HG02678 (cell line): Measurements from ENCODE around the gene MED10.

Experiments
- ATAC-seq: cut with Tn5 transposase; IDR thresholded peaks from one replicate; pipeline ENCODE4 v1.9.1; 2021; ENCODE audit warnings: mild to moderate bottlenecking, moderate library complexity; ENCODE audit not compliant: unreplicated experiment

The MED10 gene

GRCh38 chr5:6353602-6354302, 24.6 kb downstream of the MED10 start:
- ATAC-seq, result no peak

- no peak for ATAC-seq
Measured at GRCh38 chr5:6350277-6351090, 27.9 kb downstream of the MED10 start.

GRCh38 chr5:6349387-6349786, 29.0 kb downstream of the MED10 start:
- no peak for ATAC-seq

GRCh38 chr5:6348476-6349000, 29.8 kb downstream of the MED10 start:
- ATAC-seq, result no peak

GRCh38 chr5:6347673-6348072, 30.7 kb downstream of the MED10 start:
- ATAC-seq, result no peak

GRCh38 chr5:6347165-6347564, 31.2 kb downstream of the MED10 start:
- no peak for ATAC-seq

- ATAC-seq, result no peak
Measured at GRCh38 chr5:6344593-6344989, 33.8 kb downstream of the MED10 start.

GRCh38 chr5:6343951-6344592, 34.3 kb downstream of the MED10 start:
- ATAC-seq, result no peak

- no peak for ATAC-seq
Measured at GRCh38 chr5:6342689-6343315, 35.5 kb downstream of the MED10 start.

GRCh38 chr5:6340100-6340499, 38.2 kb downstream of the MED10 start:
- no peak for ATAC-seq

GRCh38 chr5:6338871-6339270, 39.5 kb downstream of the MED10 start:
- ATAC-seq, result no peak

GRCh38 chr5:6338135-6338534, 40.2 kb downstream of the MED10 start:
- ATAC-seq, result no peak

- ATAC-seq, result no peak
Measured at GRCh38 chr5:6333182-6333905, 45.0 kb downstream of the MED10 start.

- ATAC-seq, result no peak
Measured at GRCh38 chr5:6328173-6328572, 50.2 kb downstream of the MED10 start.

- no peak for ATAC-seq
Measured at GRCh38 chr5:6326776-6327175, 51.6 kb downstream of the MED10 start.

- ATAC-seq, result no peak
Measured at GRCh38 chr5:6322163-6322713, 56.1 kb downstream of the MED10 start.
